GM21381 (cell line): Measurements from ENCODE around the gene ZNRF3.
"Not testable (repeated sequence)": the region's sequence is repeated elsewhere in the genome, so short reads cannot be mapped to it uniquely, and the experiment has no call there.

ENCODE experiments used
- ATAC-seq: cut with Tn5 transposase; IDR thresholded peaks from one replicate; pipeline ENCODE4 v1.9.1; 2021; ENCODE audit warnings: mild to moderate bottlenecking, moderate library complexity; ENCODE audit not compliant: unreplicated experiment

ZNRF3 gene

GRCh38 chr22:29030016-29030617 is 146.7 kb downstream of the ZNRF3 start:
- no peak for ATAC-seq

- ATAC-seq = no peak
Observed at GRCh38 chr22:29030618-29031226, 147.3 kb downstream of the ZNRF3 start.

- no peak for ATAC-seq
Observed at GRCh38 chr22:29031227-29032011, 148.0 kb downstream of the ZNRF3 start.

GRCh38 chr22:29032014-29032475 is 148.7 kb downstream of the ZNRF3 start:
- no peak for ATAC-seq

GRCh38 chr22:29032584-29032983 is 149.2 kb downstream of the ZNRF3 start:
- ATAC-seq = no peak

GRCh38 chr22:29037340-29037932 is 154.1 kb downstream of the ZNRF3 start:
- no peak for ATAC-seq

- ATAC-seq = no peak
Observed at GRCh38 chr22:29039148-29039547, 155.8 kb downstream of the ZNRF3 start.

- ATAC-seq = not testable (repeated sequence)
Observed at GRCh38 chr22:29039684-29040083, 156.3 kb downstream of the ZNRF3 start.

GRCh38 chr22:29040385-29041275 is 157.3 kb downstream of the ZNRF3 start:
- ATAC-seq = no peak

- ATAC-seq = no peak
Observed at GRCh38 chr22:29041408-29041807, 158.0 kb downstream of the ZNRF3 start.

GRCh38 chr22:29043906-29044575 is 160.7 kb downstream of the ZNRF3 start:
- ATAC-seq = no peak

- no peak for ATAC-seq
Observed at GRCh38 chr22:29044657-29045176, 161.3 kb downstream of the ZNRF3 start.

- no peak for ATAC-seq
Observed at GRCh38 chr22:29048822-29049654, 165.7 kb downstream of the ZNRF3 start.

GRCh38 chr22:29049655-29050263 is 166.4 kb downstream of the ZNRF3 start:
- no peak for ATAC-seq

GRCh38 chr22:29050457-29050856 is 167.1 kb downstream of the ZNRF3 start:
- ATAC-seq = no peak

GRCh38 chr22:29053048-29053702 is 169.8 kb downstream of the ZNRF3 start:
- no peak for ATAC-seq

GRCh38 chr22:29054251-29054767 is 170.9 kb downstream of the ZNRF3 start:
- ATAC-seq = no peak
